ENCODE measurements around the gene CECR2.

DNA sequence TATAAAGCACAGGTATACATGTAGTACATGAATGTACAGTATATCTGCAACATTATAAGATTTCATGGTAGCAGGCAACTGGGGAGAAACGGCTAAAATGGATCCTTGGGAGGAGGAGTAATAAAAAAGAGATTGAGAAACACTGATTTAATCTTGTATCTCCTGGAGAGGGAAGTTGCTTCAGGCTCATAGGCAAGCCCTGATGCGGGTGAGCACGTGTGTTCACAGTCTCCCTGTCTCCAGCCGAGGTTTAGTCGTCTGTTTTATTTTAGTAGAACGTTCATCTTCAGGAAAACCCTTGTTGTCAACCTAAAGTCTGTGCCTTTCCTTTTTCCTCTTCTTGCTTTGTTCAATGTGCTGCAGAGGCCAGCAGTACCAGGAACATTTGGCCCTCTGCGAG is 172.2 kb downstream of the CECR2 start:
- TF ChIP-seq, protein P1, sequence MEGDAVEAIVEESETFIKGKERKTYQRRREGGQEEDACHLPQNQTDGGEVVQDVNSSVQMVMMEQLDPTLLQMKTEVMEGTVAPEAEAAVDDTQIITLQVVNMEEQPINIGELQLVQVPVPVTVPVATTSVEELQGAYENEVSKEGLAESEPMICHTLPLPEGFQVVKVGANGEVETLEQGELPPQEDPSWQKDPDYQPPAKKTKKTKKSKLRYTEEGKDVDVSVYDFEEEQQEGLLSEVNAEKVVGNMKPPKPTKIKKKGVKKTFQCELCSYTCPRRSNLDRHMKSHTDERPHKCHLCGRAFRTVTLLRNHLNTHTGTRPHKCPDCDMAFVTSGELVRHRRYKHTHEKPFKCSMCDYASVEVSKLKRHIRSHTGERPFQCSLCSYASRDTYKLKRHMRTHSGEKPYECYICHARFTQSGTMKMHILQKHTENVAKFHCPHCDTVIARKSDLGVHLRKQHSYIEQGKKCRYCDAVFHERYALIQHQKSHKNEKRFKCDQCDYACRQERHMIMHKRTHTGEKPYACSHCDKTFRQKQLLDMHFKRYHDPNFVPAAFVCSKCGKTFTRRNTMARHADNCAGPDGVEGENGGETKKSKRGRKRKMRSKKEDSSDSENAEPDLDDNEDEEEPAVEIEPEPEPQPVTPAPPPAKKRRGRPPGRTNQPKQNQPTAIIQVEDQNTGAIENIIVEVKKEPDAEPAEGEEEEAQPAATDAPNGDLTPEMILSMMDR (IDR thresholded peaks at IDR 0.05) = no peak
- TF ChIP-seq EZH2 (IDR thresholded peaks at IDR 0.05) (no peak), EZH2phosphoT487 (IDR thresholded peaks at IDR 0.05) (no peak)

Data from neural progenitor cell (in vitro differentiated cells).